SW480 (cell line): ENCODE measurements around the gene TBCE.
"Not testable (repeated sequence)": the region's sequence is repeated elsewhere in the genome, so short reads cannot be mapped to it uniquely, and the experiment has no call there.

ENCODE experiments used
- DNase-seq: peaks from one replicate; pipeline ENCODE4 v3.0.0-alpha.2; 2016; ENCODE audit warnings: low spot score

Gene TBCE

GRCh38 chr1:235455823-235456222 is 88.6 kb downstream of the TBCE start:
- DNase-seq, result no peak

DNA sequence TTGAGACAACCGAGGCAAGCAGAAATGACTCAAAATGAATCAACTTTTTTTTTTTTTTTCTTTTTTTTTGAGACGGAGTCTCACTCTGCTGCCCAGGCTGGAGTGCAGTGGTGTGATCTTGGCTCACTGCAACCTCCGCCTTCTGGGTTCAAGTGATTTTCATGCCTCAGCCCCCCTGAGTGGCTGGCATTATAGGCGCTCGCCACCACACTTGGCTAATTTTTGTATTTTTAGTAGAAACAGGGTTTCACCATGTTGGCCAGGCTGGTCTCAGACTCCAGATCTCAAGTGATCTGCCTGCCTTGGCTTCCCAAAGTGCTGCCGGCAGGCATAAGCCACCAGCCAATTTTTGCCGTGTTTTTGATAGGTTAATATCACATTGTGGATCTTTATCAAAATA is 90.6 kb downstream of the TBCE start:
- DNase-seq, result not testable (repeated sequence)

- no peak for DNase-seq
These were observed 93.5 kb downstream of the TBCE start for GRCh38 chr1:235460770-235461169.

DNA sequence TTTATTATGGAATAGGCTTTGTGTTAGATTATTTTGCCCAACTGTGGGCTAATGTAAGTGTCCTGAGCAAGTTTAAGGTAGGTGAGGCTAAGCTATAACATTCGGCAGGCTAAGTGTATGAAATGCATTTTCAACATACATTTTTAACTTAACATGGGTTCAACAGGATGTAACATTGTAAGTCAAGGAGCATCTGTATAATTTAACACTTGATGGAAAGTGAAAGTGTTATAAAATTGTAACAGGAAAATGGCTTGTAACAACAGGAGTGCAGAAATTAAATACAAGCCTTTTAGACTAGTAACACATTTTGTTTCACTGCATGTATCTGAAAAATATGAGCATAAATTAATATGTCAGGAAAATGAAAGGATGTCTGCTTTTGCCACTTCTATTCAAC is 94.7 kb downstream of the TBCE start:
- no peak for DNase-seq

DNA sequence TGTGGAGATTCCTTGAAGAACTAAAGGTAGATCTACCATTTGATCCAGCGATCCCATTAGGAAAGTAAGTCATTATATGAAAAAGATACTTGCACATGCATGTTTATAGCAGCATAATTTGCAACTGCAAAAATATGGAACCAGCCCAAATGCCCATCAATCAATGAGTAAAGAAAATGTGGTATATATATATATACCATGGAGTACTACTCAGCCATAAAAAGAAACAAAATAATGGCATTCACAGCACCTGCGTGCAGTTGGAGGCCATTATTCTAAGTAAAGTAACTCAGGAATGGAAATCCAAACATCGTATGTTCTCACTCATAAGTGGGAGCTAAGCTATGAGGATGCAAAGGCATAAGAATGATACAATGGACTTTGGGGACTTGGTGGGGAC is 95.6 kb downstream of the TBCE start:
- not testable (repeated sequence) for DNase-seq

DNA sequence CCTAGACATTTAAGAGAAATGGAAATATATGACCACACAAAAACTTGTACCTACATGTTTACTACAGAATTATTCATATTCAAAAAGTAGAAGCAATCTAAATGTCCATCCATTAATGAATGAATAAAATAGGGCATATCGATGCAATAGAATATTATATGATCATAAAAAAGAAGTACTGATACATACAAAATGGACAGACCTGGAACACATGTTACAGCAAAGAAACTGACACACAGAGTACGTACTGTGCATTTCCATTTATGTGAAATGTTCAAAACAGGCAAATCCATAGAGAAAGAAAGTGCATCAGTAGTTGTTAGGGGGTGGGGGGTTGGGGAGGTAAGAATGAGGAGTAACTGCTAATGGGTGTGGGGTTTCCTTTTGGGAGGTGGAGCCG is 97.8 kb downstream of the TBCE start:
- DNase-seq, result no peak

DNA sequence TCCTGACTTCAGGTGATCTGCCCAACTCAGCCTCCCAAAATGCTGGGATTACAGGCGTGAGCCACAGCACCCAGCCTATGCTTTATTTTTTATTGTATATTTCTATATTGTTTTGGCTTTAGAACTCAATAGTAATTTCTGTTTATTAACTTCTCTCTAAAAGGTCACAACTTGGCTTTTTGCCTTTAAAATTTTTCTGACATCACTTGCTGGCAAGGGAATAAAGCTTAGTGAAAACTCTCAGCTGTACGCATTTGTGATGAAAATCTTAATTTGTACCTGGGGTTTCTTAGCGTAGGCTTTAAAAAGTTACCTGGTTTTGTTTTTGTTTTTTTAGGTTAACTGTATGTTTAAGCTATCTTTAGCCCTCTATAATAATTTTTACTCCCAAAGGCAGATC is 100.8 kb downstream of the TBCE start:
- DNase-seq, result no peak

DNA sequence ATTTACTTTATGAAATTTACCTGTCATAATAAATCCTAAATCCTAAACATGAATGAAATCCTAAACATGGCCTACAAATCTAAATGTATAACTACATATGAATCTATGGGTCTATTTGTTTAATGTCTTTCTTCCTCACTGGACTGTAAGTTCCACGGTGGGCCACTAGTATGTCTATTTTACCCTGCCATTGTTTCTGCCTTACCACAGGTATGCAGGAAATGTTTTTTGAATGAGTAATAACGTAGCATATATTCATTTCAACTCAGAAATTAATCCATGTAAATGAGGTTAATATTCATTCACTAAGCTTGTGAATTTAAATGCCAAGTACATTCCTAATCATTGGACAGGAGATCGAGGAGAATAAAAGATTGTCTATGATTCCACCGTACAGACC is 101.7 kb downstream of the TBCE start:
- DNase-seq, result peak; percentile 85

GRCh38 chr1:235469897-235470296 is 102.7 kb downstream of the TBCE start:
- not testable (repeated sequence) for DNase-seq

DNA sequence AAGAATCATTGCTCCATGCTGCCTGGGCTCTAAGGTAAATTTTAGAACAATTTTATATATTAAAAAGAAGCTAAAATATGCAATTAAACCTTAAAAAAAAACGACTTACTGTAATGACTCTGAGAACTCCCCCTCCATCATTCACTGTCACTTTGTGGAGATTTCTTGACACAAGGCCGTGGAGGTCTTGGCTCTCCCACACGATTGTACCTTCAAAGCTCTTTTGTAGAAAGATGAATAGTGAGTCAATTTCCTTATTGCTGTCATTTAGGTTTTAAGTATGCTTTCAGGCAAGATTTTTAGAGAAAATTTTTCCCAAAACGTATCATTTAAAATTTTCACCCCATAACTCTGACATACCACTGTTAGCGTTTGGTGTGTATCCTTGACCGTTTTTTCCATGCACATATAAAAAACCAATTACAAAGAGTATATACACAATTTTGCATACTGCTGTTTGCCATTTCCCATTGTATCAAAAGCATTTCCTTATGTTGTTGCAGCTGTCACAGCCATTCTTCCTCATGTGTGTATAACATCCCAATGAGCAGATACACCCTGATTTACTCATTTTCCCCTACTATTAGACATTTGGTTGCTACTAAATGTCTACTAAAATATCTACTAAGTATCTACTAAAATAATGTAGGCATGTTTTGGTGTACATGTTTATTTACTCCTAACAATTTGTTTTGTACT is 103.7 kb downstream of the TBCE start:
- DNase-seq, result no peak

- DNase-seq, result no peak
These were observed 106.6 kb downstream of the TBCE start for GRCh38 chr1:235473806-235474205.

GRCh38 chr1:235483090-235483489 is 115.9 kb downstream of the TBCE start:
- no peak for DNase-seq

DNA sequence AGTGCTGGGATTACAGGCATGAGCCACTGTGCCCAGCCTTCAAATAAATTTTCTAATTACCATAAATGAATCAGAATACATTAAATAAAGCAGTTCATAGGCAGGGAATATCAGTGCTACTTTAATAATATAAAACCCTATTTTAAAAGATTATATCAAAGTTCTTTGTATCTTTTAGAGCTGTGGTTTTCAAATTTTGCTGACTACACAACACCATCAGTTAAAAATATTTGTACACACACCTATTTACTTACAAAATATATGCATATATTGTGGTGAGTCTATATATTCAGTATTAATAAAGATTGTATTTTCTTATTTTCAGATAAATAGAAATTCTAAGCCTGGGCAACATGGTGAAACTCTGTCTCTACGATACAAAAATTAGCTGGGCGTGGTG is 118.3 kb downstream of the TBCE start:
- DNase-seq, result no peak

DNA sequence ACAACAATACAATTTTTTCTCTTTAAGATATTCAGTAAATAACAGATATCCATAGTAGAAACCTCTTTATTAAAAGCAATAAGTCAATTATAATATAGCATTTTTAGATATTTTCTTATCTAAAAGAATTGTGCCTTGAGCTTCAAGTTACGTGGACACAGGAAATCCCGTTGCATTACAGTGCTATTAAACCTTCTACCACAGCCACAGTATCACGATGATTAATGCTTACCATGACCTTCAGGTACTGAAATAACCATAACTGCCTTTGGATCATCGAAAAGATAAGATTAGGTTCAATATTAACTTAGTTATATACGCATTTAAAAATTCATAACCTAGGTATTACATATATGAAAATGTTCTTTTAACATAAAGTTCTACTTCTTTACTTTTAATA is 119.1 kb downstream of the TBCE start:
- no peak for DNase-seq

DNA sequence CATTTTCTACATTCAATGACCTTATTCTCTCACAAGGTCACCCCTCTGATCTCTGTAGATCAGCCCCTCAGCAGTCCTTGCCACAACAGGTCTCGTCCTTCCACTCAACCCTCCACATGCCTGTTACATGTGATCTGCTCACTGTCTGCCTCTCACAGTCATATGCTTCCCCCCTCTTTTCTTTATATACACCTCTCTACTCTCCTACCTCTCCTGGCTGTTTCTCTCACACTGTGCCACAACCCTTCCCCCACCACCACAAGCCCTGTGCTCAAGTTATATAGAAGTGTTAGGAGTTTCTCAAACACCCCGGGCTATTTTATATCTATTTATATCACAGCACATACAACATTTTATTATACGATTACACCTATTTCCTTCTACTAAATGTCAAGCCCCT is 124.4 kb downstream of the TBCE start:
- no peak for DNase-seq

- no peak for DNase-seq
These were observed 127.3 kb downstream of the TBCE start for GRCh38 chr1:235494531-235494930.

DNA sequence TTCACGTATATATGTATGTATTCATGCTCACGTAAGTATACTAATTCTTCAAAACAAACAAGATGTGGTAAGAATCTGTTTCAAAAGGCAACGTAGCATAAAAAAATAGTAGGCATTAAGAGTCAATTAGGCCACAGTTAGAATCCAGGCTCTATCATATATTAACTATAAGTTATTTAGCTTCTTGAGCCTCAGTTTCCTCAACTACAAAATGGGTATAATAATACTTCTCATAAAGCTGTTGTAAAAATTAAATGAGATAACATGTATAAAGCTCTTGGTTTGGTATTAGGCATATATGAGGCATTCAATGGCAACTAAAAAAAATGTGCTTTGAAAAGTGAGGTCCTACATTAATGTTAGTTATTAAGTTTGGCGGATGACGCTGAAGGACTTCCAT is 127.8 kb downstream of the TBCE start:
- no peak for DNase-seq

GRCh38 chr1:235495551-235495950 is 128.3 kb downstream of the TBCE start:
- DNase-seq, result no peak

- no peak for DNase-seq
These were observed 133.8 kb downstream of the TBCE start for GRCh38 chr1:235500971-235501540.
